ENCODE data around the gene ALLC. TPM values are rescaled to one million over a fixed set of nuclear protein-coding genes. Genes with fewer than 3 reads are reported as not detected.

The ALLC gene
- total and polyA plus RNA-seq, 2 experiments from 2014 or later = not detected

DNA sequence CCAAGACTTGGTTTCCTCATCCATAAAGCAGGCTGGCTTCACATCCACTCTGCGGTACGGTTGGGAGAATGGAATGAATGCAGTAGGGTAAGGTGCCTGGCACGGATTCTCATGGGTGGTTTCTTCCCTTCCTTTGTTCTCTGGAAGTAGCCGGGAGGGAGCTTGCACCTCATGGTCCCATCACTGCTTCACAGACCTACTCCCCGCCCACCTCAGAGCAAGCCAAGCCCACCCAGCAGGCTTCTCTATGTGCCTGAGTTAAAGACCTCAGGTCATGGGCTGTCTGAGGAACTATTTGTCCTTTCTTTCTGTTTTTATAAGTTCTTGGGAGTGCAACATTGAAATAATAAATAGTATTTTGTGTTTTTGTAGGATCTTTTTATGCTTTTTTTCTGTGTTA, 48.9 kb downstream of the ALLC start:
- no peaks in the 10 kb centered on the region for H4K20me1 ChIP-seq (ENCODE audit: insufficient read depth)
- no peaks in the 10 kb centered on the region for H3K36me3 ChIP-seq (ENCODE audit: low read depth)
- no peaks in the 10 kb centered on the region for H3K79me2 ChIP-seq (ENCODE audit: insufficient read depth)
- no peak overlapping the region for H3K4me2 ChIP-seq (ENCODE audit: unreplicated experiment)
- H3K4me3 ChIP-seq = no peak overlapping the region
- no peaks in the 10 kb centered on the region for H3K9me2 ChIP-seq (ENCODE audit: insufficient read depth)
- WGBS, 2 experiments (ENCODE audit: low coverage in 1 of 2, low lambda C conversion rate in 2 of 2, missing lambda C conversion rate in 2 of 2) = 26 to 27% methylated on average over 5 of the region's 5 CpGs
- peaks cover 19% of the 10 kb centered on the region; the same call in 1 of the 2 replicates for H3K27me3 ChIP-seq (replicated peaks; ENCODE audit: insufficient read depth)
- in situ Hi-C loops (cut with MboI) = no loop called here
- H3F3A ChIP-seq (ENCODE audit: insufficient read depth) = no peaks in the 10 kb centered on the region
- no peak for DNase-seq
- no peak overlapping the region for H3K9ac ChIP-seq
- H3K27ac ChIP-seq = no peak overlapping the region
- no peaks in the 10 kb centered on the region for H3K4me1 ChIP-seq (ENCODE audit: insufficient read depth)
- TF ChIP-seq EZH2 (IDR thresholded peaks at IDR 0.05; ENCODE audit: insufficient read depth, poor library complexity, severe bottlenecking) = no peak
- no peak for TF ChIP-seq EZH2phosphoT487 (IDR thresholded peaks at IDR 0.05; ENCODE audit: insufficient read depth, low read depth)
- no peaks in the 10 kb centered on the region for H3K9me3 ChIP-seq (ENCODE audit: low read depth)
- no peak overlapping the region for H2AFZ ChIP-seq

DNA sequence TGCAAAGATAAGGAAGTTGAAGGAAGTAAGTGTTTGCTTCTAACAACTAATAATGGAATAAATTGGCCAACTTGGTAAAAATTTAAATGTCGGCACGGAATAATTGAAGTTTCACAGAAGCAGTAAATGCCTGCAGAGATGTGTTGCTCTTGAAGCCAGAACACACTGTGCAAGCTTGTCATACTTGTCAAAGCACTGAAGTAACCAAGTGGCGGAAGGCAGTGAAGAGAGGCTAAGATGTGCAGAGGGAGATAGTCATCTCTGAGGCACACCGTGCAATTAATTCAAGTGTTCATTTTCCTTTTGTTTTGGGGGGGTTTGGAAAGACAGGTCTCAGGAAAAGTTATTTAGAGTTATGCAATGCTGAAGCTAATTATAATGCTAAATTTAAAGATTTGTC, 50.6 kb downstream of the ALLC start:
- no peak overlapping the region for H3K27ac ChIP-seq
- no peaks in the 10 kb centered on the region for H3K79me2 ChIP-seq (ENCODE audit: insufficient read depth)
- no peak for TF ChIP-seq EZH2 (IDR thresholded peaks at IDR 0.05; ENCODE audit: insufficient read depth, poor library complexity, severe bottlenecking)
- no peak for TF ChIP-seq EZH2phosphoT487 (IDR thresholded peaks at IDR 0.05; ENCODE audit: insufficient read depth, low read depth)
- H3K4me3 ChIP-seq = no peak overlapping the region
- 0 out of 2 replicates have a peak, but pooled peaks cover 11% of the 10 kb centered on the region for H3K27me3 ChIP-seq (replicated peaks; ENCODE audit: insufficient read depth)
- WGBS, 2 experiments (ENCODE audit: low coverage in 1 of 2, low lambda C conversion rate in 2 of 2, missing lambda C conversion rate in 2 of 2) = 68 to 85% methylated on average over 4 of the region's 4 CpGs
- in situ Hi-C loops (cut with MboI) = no loop called here
- H3K36me3 ChIP-seq (ENCODE audit: low read depth) = no peaks in the 10 kb centered on the region
- no peaks in the 10 kb centered on the region for H3F3A ChIP-seq (ENCODE audit: insufficient read depth)
- H3K9me2 ChIP-seq (ENCODE audit: insufficient read depth) = no peaks in the 10 kb centered on the region
- no peak overlapping the region for H3K4me2 ChIP-seq (ENCODE audit: unreplicated experiment)
- no peak for DNase-seq
- no peaks in the 10 kb centered on the region for H3K4me1 ChIP-seq (ENCODE audit: insufficient read depth)
- H2AFZ ChIP-seq = no peak overlapping the region
- no peaks in the 10 kb centered on the region for H3K9me3 ChIP-seq (ENCODE audit: low read depth)
- H4K20me1 ChIP-seq (ENCODE audit: insufficient read depth) = no peaks in the 10 kb centered on the region
- no peak overlapping the region for H3K9ac ChIP-seq

DNA sequence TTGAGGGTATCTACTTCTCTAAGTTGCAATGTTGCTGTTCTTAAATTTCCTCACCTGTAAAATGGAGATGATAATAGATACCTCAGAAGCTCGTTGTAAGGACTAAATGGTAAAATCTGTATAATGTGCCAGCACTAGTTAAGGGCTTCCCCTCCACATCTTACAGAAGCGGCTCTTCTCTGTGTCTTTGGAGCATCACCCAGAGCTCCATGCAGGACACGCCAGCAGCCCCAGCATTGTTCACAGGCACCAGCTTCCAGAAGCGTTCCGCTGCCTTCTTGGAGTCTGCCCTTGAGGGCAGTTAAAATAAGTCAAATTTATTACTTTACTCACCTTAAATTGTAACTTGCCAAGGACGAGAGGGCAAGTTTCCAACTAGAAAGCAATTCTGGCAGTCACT, 51.2 kb downstream of the ALLC start:
- WGBS, 2 experiments (ENCODE audit: low coverage in 1 of 2, low lambda C conversion rate in 2 of 2, missing lambda C conversion rate in 2 of 2) = 24 to 33% methylated on average over 6 of the region's 6 CpGs
- 0 out of 2 replicates have a peak, but pooled peaks cover 11% of the 10 kb centered on the region for H3K27me3 ChIP-seq (replicated peaks; ENCODE audit: insufficient read depth)
- no peaks in the 10 kb centered on the region for H3K9me3 ChIP-seq (ENCODE audit: low read depth)
- no peaks in the 10 kb centered on the region for H3F3A ChIP-seq (ENCODE audit: insufficient read depth)
- TF ChIP-seq EZH2 (IDR thresholded peaks at IDR 0.05; ENCODE audit: insufficient read depth, poor library complexity, severe bottlenecking) = no peak
- no peak for TF ChIP-seq EZH2phosphoT487 (IDR thresholded peaks at IDR 0.05; ENCODE audit: insufficient read depth, low read depth)
- in situ Hi-C loops (cut with MboI) = no loop called here
- no peak overlapping the region for H3K9ac ChIP-seq
- H2AFZ ChIP-seq = no peak overlapping the region
- H3K79me2 ChIP-seq (ENCODE audit: insufficient read depth) = no peaks in the 10 kb centered on the region
- DNase-seq = no peak
- H3K4me1 ChIP-seq (ENCODE audit: insufficient read depth) = no peaks in the 10 kb centered on the region
- no peaks in the 10 kb centered on the region for H4K20me1 ChIP-seq (ENCODE audit: insufficient read depth)
- no peak overlapping the region for H3K4me3 ChIP-seq
- H3K27ac ChIP-seq = no peak overlapping the region
- H3K4me2 ChIP-seq (ENCODE audit: unreplicated experiment) = no peak overlapping the region
- H3K9me2 ChIP-seq (ENCODE audit: insufficient read depth) = no peaks in the 10 kb centered on the region
- no peaks in the 10 kb centered on the region for H3K36me3 ChIP-seq (ENCODE audit: low read depth)

DNA sequence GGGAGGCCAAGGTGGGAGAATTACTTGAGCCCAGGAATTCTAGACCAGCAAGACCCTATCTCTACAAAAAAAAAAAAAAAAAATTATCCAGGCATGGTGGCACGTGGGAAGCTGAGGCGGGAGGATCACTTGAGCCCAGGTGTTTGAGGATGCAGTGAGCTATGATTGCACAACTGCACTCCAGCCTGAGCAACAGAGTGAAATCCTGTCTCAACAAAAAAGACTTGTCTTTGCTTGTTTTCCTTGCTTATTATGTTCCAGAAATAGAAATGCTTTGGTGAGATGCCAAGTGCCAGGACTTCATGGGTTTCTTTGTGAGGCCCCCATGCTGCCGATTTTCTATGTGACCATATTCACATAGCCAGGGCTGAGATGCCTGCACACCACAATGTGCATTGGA, 54.4 kb downstream of the ALLC start:
- Histone ChIP-seq H3K4me3 (no peak overlapping the region), H3K4me2 (ENCODE audit: unreplicated experiment) (no peak overlapping the region), H3K27ac (no peak overlapping the region), H3K36me3 (ENCODE audit: low read depth) (no peaks in the 10 kb centered on the region), H2AFZ (no peak overlapping the region), H3K9me2 (ENCODE audit: insufficient read depth) (no peaks in the 10 kb centered on the region), H3K27me3 (replicated peaks; ENCODE audit: insufficient read depth) (0 out of 2 replicates have a peak, but pooled peaks cover 11% of the 10 kb centered on the region), H3K4me1 (ENCODE audit: insufficient read depth) (no peaks in the 10 kb centered on the region), H3F3A (ENCODE audit: insufficient read depth) (no peaks in the 10 kb centered on the region), H3K9me3 (ENCODE audit: low read depth) (no peaks in the 10 kb centered on the region), H3K9ac (no peak overlapping the region), H3K79me2 (ENCODE audit: insufficient read depth) (no peaks in the 10 kb centered on the region), H4K20me1 (ENCODE audit: insufficient read depth) (no peaks in the 10 kb centered on the region)
- TF ChIP-seq EZH2phosphoT487 (IDR thresholded peaks at IDR 0.05; ENCODE audit: insufficient read depth, low read depth) (no peak), EZH2 (IDR thresholded peaks at IDR 0.05; ENCODE audit: insufficient read depth, poor library complexity, severe bottlenecking) (no peak)
- no peak for DNase-seq
- WGBS, 2 experiments (ENCODE audit: low coverage in 1 of 2, low lambda C conversion rate in 2 of 2, missing lambda C conversion rate in 2 of 2) = 16% methylated on average over 3 of the region's 3 CpGs
- in situ Hi-C loops (cut with MboI) = no loop called here
